SH-SY5Y (cell line): ENCODE measurements around the gene PTPRM.

Source experiments
- GATA2 ChIP-seq: IDR thresholded peaks from 2 replicates; pipeline ENCODE4 v1.6.1; 2011; ENCODE audit warnings: mild to moderate bottlenecking, low read depth, low read length
- GATA3 ChIP-seq: IDR thresholded peaks from 2 replicates; pipeline ENCODE4 v1.6.1; 2011; ENCODE audit warnings: low read depth, mild to moderate bottlenecking, low read length, moderate library complexity

DNA sequence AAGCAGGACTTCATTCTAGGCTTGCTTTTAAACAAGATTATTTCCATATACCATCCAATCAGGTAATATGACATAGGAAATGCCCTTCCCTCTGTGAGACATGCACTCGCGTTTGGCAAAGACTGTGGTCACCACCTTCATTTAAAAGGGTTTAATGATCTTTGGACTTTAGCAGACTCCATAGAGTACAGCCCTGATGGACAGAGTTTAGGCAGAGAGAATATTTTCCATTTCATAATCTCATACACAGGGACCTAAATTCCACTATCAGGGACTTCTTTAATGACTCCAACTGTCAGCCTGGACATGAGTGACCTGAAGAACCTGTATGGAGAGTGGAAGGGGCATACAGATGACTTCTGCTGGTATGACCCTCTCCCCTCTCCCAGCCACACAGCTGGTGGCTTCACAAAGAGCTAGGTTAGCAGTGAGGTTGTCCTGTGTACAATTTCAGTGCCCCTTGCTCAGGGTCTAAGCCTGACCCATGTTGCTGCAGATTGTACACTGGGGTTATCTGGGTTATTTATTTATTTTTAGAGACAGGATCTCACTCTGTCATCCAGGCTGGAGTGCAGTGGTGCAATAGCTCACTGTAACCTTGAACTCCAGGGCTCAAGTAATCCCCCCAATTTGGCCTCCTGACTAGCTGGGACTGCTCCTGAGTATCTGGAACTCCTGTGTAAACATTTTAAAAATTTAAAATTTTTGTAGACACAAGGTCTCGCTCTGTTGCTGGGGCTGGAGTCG, 59.2 kb downstream of the PTPRM start:
- TF ChIP-seq GATA2 (no peak), GATA3 (no peak)
